Embryonic facial prominence (tissue), 1 donor: ENCODE measurements around the gene FAM174C.

Experiments
- DNase-seq: peaks from one replicate; pipeline ENCODE4 v3.0.0-alpha.2; 2016; ENCODE audit errors: extremely low spot score

The FAM174C gene

GRCh38 chr19:1273263-1274041 is 1.9 kb upstream of the FAM174C start:
- no peak for DNase-seq

- DNase-seq: no peak
Observed at GRCh38 chr19:1274081-1274851, 1.1 kb upstream of the FAM174C start.

- no peak for DNase-seq
Observed at GRCh38 chr19:1274852-1275259, 474 bp upstream of the FAM174C start.

GRCh38 chr19:1275976-1276627 is 772 bp downstream of the FAM174C start:
- no peak for DNase-seq

- no peak for DNase-seq
Observed at GRCh38 chr19:1276628-1277022, 1.3 kb downstream of the FAM174C start.

GRCh38 chr19:1277061-1277460 is 1.7 kb downstream of the FAM174C start:
- no peak for DNase-seq

- DNase-seq: no peak
Observed at GRCh38 chr19:1278074-1278473, 2.7 kb downstream of the FAM174C start.

GRCh38 chr19:1278713-1279660 is 3.7 kb downstream of the FAM174C start:
- no peak for DNase-seq

GRCh38 chr19:1279782-1280341 is 4.5 kb downstream of the FAM174C start:
- no peak for DNase-seq

- no peak for DNase-seq
Observed at GRCh38 chr19:1280636-1281568, 5.6 kb downstream of the FAM174C start.

GRCh38 chr19:1281569-1282287 is 6.4 kb downstream of the FAM174C start:
- DNase-seq: no peak

- DNase-seq: no peak
Observed at GRCh38 chr19:1282588-1283206, 7.4 kb downstream of the FAM174C start.

GRCh38 chr19:1283207-1283916 is 8.0 kb downstream of the FAM174C start:
- DNase-seq: no peak

- DNase-seq: no peak
Observed at GRCh38 chr19:1283917-1284292, 8.6 kb downstream of the FAM174C start.

GRCh38 chr19:1284293-1284978 is 9.1 kb downstream of the FAM174C start:
- DNase-seq: no peak

GRCh38 chr19:1284979-1285736 is 9.8 kb downstream of the FAM174C start:
- DNase-seq: no peak
